Neural cell (in vitro differentiated cells): ENCODE measurements around the gene CCL8. TPM values are rescaled to one million over a fixed set of nuclear protein-coding genes. Genes with fewer than 3 reads are reported as not detected.

Experiments
- H2AFZ ChIP-seq: fragments of 200-600, 300-800 bp; sonication (generic), shearing (Covaris generic); 2 replicates; pipeline ENCODE4 v1.6.0; 2014; ENCODE audit warnings: low read depth, mild to moderate bottlenecking, antibody characterized with exemption, low read length, moderate library complexity
- H3F3A ChIP-seq: fragments of 200-600 bp; shearing (Covaris generic); 2 replicates; pipeline ENCODE4 v1.6.1; 2016; ENCODE audit warnings: mild to moderate bottlenecking, moderate library complexity, mixed read lengths, antibody characterized with exemption, low read length; ENCODE audit not compliant: insufficient read depth, poor library complexity, severe bottlenecking
- H3K27ac ChIP-seq: fragments of 200-600, 300-800 bp; sonication (generic), shearing (Covaris generic); 2 replicates; pipeline ENCODE4 v1.5.1; 2014; ENCODE audit warnings: mild to moderate bottlenecking, low read length, moderate library complexity
- H3K27me3 ChIP-seq: fragments of 300-800, 200-600 bp; sonication (generic), shearing (Covaris generic); 2 replicates; pipeline ENCODE4 v1.6.0; 2014; ENCODE audit warnings: mild to moderate bottlenecking, low read depth, low read length, moderate library complexity; ENCODE audit not compliant: insufficient read depth
- H3K36me3 ChIP-seq: fragments of 300-800, 200-600 bp; sonication (generic), shearing (Covaris generic); 2 replicates; pipeline ENCODE4 v1.5.1; 2014; ENCODE audit warnings: mild to moderate bottlenecking, antibody characterized with exemption, low read length, moderate library complexity; ENCODE audit not compliant: insufficient read depth
- H3K4me2 ChIP-seq: fragments of 300-800, 200-600 bp; sonication (generic), shearing (Covaris generic); 2 replicates; pipeline ENCODE4 v1.6.0; 2014; ENCODE audit warnings: mild to moderate bottlenecking, low read length
- H3K4me3 ChIP-seq: fragments of 300-800, 200-600 bp; sonication (generic), shearing (Covaris generic); 2 replicates; pipeline ENCODE4 v1.5.1; 2014; ENCODE audit warnings: mild to moderate bottlenecking, low read length, moderate library complexity
- H3K79me2 ChIP-seq: fragments of 200-600 bp; shearing (Covaris generic); replicated peaks from 2 replicates; pipeline ENCODE4 v1.6.0; 2014; ENCODE audit warnings: mild to moderate bottlenecking, low read length, moderate library complexity; ENCODE audit not compliant: insufficient read depth
- H3K9ac ChIP-seq: fragments of 300-800, 200-600 bp; sonication (generic), shearing (Covaris generic); 2 replicates; pipeline ENCODE4 v1.6.1; 2016; ENCODE audit warnings: mild to moderate bottlenecking, low read length, mixed read lengths
- H3K9me2 ChIP-seq: fragments of 200-600 bp; shearing (Covaris generic); 2 replicates; pipeline ENCODE4 v1.6.1; 2016; ENCODE audit warnings: mild to moderate bottlenecking, low read length, mixed read lengths; ENCODE audit not compliant: insufficient read depth
- H3K9me3 ChIP-seq: fragments of 200-600, 300-800 bp; sonication (generic), shearing (Covaris generic); 2 replicates; pipeline ENCODE4 v1.6.1; 2016; ENCODE audit warnings: mild to moderate bottlenecking, mixed run types, low read length, moderate library complexity, mixed read lengths
- H4K20me1 ChIP-seq: fragments of 200-600 bp; shearing (Covaris generic); 2 replicates; pipeline ENCODE4 v1.6.1; 2016; ENCODE audit warnings: mild to moderate bottlenecking, mixed run types; ENCODE audit not compliant: insufficient read depth
- CTCF ChIP-seq: fragments of 450-650 bp; IDR thresholded peaks from 2 replicates; pipeline ENCODE4 v1.5.1; 2014; ENCODE audit warnings: antibody characterized with exemption, mild to moderate bottlenecking, moderate library complexity; ENCODE audit not compliant: poor library complexity, severe bottlenecking
- EP300 ChIP-seq: fragments of 450-650 bp; conservative IDR thresholded peaks from 2 replicates; pipeline ENCODE4 v1.6.1; 2014; ENCODE audit warnings: antibody characterized with exemption, mild to moderate bottlenecking, moderate library complexity; ENCODE audit not compliant: poor library complexity, severe bottlenecking
- EZH2 ChIP-seq: fragments of 200-600, 300-800 bp; shearing (Covaris generic), sonication (generic); IDR thresholded peaks from 2 replicates; pipeline ENCODE4 v1.6.1; 2014; ENCODE audit warnings: antibody characterized with exemption, low read length, borderline replicate concordance, mild to moderate bottlenecking; ENCODE audit not compliant: insufficient read depth, poor library complexity, severe bottlenecking
- MXI1 ChIP-seq: fragments of 450-650 bp; conservative IDR thresholded peaks from 2 replicates; pipeline ENCODE4 v1.6.1; 2014; ENCODE audit warnings: antibody characterized with exemption, mild to moderate bottlenecking; ENCODE audit not compliant: poor library complexity, severe bottlenecking
- POLR2AphosphoS5 ChIP-seq: IDR thresholded peaks from 2 replicates; pipeline ENCODE4 v1.6.1; 2012
- RAD21 ChIP-seq: fragments of 450-650 bp; conservative IDR thresholded peaks from 2 replicates; pipeline ENCODE4 v1.6.1; 2014; ENCODE audit warnings: antibody characterized with exemption, mild to moderate bottlenecking, moderate library complexity
- REST ChIP-seq: IDR thresholded peaks from 2 replicates; pipeline ENCODE4 v1.6.1; 2012; ENCODE audit warnings: borderline replicate concordance
- SMC3 ChIP-seq: fragments of 450-650 bp; conservative IDR thresholded peaks from 2 replicates; pipeline ENCODE4 v1.6.1; 2014; ENCODE audit warnings: antibody characterized with exemption, mild to moderate bottlenecking, moderate library complexity; ENCODE audit not compliant: poor library complexity
- TAF1 ChIP-seq: IDR thresholded peaks from 2 replicates; pipeline ENCODE4 v1.6.1; 2012; ENCODE audit warnings: low read depth
- polyA plus RNA-seq: library from polyadenylated mRNA; depleted of rRNA; stranded (reverse); fragments of >200 nt; gene quantifications from 2 replicates; pipeline ENCODE4 v1.2.3, GENCODE V29; 2014

The CCL8 gene
- polyA plus RNA-seq, 1 donor from 2014 or later = not detected

- H3K27me3 ChIP-seq = no peaks in the 10 kb centered on the region
- H3K4me2 ChIP-seq = no peak overlapping the region
- H3F3A ChIP-seq = no peaks in the 10 kb centered on the region
- TF ChIP-seq SMC3 = no peak
- TF ChIP-seq MXI1 = no peak
- TF ChIP-seq CTCF = no peak
- TF ChIP-seq EP300 = no peak
- no peak for TF ChIP-seq TAF1
- no peak for TF ChIP-seq RAD21
- no peak for TF ChIP-seq EZH2
- TF ChIP-seq REST = no peak
- TF ChIP-seq POLR2AphosphoS5 = no peak
- no peaks in the 10 kb centered on the region for H3K36me3 ChIP-seq
- no peak overlapping the region for H3K9ac ChIP-seq
- H4K20me1 ChIP-seq = no peaks in the 10 kb centered on the region
- H3K27ac ChIP-seq = no peak overlapping the region
- H2AFZ ChIP-seq = no peak overlapping the region
- H3K79me2 ChIP-seq = no peaks in the 10 kb centered on the region
- no peaks in the 10 kb centered on the region for H3K9me2 ChIP-seq
- no peak overlapping the region for H3K4me3 ChIP-seq
- no peaks in the 10 kb centered on the region for H3K9me3 ChIP-seq
These were observed 28.6 kb upstream of the CCL8 start for GRCh38 chr17:34290586-34290985.

GRCh38 chr17:34291721-34292348 is 27.4 kb upstream of the CCL8 start:
- no peak overlapping the region for H3K9ac ChIP-seq
- no peak overlapping the region for H2AFZ ChIP-seq
- no peaks in the 10 kb centered on the region for H3K36me3 ChIP-seq
- H3K79me2 ChIP-seq = no peaks in the 10 kb centered on the region
- no peak overlapping the region for H3K27ac ChIP-seq
- no peaks in the 10 kb centered on the region for H4K20me1 ChIP-seq
- no peak for TF ChIP-seq MXI1
- TF ChIP-seq EP300 = no peak
- TF ChIP-seq TAF1 = no peak
- TF ChIP-seq CTCF = no peak
- TF ChIP-seq POLR2AphosphoS5 = no peak
- TF ChIP-seq REST = no peak
- no peak for TF ChIP-seq SMC3
- no peak for TF ChIP-seq EZH2
- TF ChIP-seq RAD21 = no peak
- no peak overlapping the region for H3K4me3 ChIP-seq
- H3K4me2 ChIP-seq = no peak overlapping the region
- no peaks in the 10 kb centered on the region for H3K9me3 ChIP-seq
- no peaks in the 10 kb centered on the region for H3K9me2 ChIP-seq
- H3K27me3 ChIP-seq = no peaks in the 10 kb centered on the region
- no peaks in the 10 kb centered on the region for H3F3A ChIP-seq
